Measurements from ENCODE around the gene JTB.

GRCh38 chr1:153933955-153934354 lies 43.5 kb downstream of the JTB start:
- TF ChIP-seq, protein P1, sequence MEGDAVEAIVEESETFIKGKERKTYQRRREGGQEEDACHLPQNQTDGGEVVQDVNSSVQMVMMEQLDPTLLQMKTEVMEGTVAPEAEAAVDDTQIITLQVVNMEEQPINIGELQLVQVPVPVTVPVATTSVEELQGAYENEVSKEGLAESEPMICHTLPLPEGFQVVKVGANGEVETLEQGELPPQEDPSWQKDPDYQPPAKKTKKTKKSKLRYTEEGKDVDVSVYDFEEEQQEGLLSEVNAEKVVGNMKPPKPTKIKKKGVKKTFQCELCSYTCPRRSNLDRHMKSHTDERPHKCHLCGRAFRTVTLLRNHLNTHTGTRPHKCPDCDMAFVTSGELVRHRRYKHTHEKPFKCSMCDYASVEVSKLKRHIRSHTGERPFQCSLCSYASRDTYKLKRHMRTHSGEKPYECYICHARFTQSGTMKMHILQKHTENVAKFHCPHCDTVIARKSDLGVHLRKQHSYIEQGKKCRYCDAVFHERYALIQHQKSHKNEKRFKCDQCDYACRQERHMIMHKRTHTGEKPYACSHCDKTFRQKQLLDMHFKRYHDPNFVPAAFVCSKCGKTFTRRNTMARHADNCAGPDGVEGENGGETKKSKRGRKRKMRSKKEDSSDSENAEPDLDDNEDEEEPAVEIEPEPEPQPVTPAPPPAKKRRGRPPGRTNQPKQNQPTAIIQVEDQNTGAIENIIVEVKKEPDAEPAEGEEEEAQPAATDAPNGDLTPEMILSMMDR (IDR thresholded peaks at IDR 0.05; ENCODE audit: low read length) = no peak
- no peak for TF ChIP-seq EZH2 (IDR thresholded peaks at IDR 0.05; ENCODE audit: borderline replicate concordance, low read length)

All from OCI-LY1 (cell line).